ENCODE data around the gene C10orf143. TPM values are rescaled to one million over a fixed set of nuclear protein-coding genes. Genes with fewer than 3 reads are reported as not detected.

The C10orf143 gene
- total and polyA plus RNA-seq, 2 of the 8 experiments (the other 6 are each of a cell fraction or from before 2014, with no cell fraction given), result 1.6 to 2.0 TPM

GRCh38 chr10:130141038-130141437, 30.4 kb upstream of the C10orf143 start (continued):
- TF ChIP-seq CHD7 (IDR thresholded peaks at IDR 0.05; ENCODE audit: insufficient replicate concordance, low read length), result no peak
- TF ChIP-seq POLR2A (IDR thresholded peaks at IDR 0.05; ENCODE audit: control extremely low read depth in 1 of 2, low read depth in 2 of 2, low read length in 2 of 2), result no peak
- no peak for TF ChIP-seq CHD1 (IDR thresholded peaks at IDR 0.05; ENCODE audit: low read depth, low read length)
- TF ChIP-seq CTBP2 (IDR thresholded peaks at IDR 0.05; ENCODE audit: borderline replicate concordance, insufficient read depth, insufficient read length, low read length), result no peak

Data from H1 (cell line).